ENCODE measurements around the gene SYNGAP1. TPM values are rescaled to one million over a fixed set of nuclear protein-coding genes. Genes with fewer than 3 reads are reported as not detected.

The SYNGAP1 gene
- total RNA-seq, 3 donors from 2014 or later (not counting 1 experiment from before 2014, with no cell fraction given): 43.5 to 61.6 (median 55.8) TPM

DNA sequence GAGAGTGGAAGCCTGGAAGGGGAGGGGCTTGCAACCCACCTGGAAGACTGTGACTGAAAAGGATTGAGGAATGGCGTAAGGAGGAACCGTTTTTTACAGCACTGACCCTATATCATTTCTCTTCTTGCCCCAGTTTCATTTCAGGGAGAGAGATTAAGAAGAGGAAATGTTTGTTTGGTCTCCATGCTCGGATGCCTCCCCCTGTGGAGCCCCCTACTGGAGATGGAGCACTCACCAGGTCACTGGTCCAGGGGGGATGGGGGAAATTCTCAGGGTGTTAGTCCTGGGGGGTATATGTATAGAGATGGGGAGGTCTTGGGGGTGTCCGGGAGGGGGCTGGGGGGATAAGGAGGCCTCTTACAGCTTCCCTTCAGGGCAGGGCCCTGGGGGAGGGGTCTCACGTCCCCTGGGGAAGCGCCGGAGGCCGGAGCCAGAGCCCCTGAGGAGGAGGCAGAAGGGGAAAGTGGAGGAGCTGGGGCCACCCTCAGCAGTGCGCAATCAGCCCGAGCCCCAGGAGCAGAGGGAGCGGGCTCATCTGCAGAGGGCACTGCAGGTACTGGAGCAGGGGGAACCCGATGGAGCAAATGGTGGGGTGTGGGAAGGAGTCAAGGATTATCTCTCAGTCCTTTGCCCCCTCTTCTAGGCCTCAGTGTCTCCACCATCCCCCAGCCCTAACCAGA is 5.1 kb upstream of the SYNGAP1 start:
- 81% methylated on average over 10 of the region's 12 CpGs for WGBS (ENCODE audit: insufficient coverage)

DNA sequence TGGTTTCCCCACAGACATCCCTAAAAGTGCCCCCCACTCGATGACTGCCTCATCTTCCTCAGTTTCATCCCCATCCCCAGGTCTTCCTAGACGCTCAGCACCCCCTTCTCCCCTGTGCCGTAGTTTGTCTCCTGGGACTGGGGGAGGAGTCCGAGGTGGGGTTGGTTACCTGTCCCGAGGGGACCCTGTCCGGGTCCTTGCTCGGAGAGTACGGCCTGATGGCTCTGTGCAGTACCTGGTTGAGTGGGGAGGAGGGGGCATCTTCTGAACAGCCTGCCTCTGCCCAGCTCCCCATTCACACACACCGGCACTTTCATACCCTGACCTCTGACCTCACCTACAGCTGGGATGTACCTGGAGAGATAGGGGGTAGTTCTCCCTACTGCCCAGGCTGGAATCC is 4.0 kb upstream of the SYNGAP1 start:
- Mint-ChIP-seq H3K4me1 (peaks cover 70 to 85% of the 10 kb centered on the region in 2 donors), H3K36me3 (no peaks in the 10 kb centered on the region), H3K27ac (peak overlapping the region; percentile 100), H3K4me3 (peak overlapping the region; percentile 97), H3K9me3 (no peaks in the 10 kb centered on the region), H3K27me3 (ENCODE audit: low read depth in 2 of 2) (no peaks in the 10 kb centered on the region)
- TF ChIP-seq, protein P1, sequence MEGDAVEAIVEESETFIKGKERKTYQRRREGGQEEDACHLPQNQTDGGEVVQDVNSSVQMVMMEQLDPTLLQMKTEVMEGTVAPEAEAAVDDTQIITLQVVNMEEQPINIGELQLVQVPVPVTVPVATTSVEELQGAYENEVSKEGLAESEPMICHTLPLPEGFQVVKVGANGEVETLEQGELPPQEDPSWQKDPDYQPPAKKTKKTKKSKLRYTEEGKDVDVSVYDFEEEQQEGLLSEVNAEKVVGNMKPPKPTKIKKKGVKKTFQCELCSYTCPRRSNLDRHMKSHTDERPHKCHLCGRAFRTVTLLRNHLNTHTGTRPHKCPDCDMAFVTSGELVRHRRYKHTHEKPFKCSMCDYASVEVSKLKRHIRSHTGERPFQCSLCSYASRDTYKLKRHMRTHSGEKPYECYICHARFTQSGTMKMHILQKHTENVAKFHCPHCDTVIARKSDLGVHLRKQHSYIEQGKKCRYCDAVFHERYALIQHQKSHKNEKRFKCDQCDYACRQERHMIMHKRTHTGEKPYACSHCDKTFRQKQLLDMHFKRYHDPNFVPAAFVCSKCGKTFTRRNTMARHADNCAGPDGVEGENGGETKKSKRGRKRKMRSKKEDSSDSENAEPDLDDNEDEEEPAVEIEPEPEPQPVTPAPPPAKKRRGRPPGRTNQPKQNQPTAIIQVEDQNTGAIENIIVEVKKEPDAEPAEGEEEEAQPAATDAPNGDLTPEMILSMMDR (IDR thresholded peaks at IDR 0.05): no peak
- intact Hi-C loops (cut with micrococcal nuclease): loop anchor here (5.0 kb wide), 1 partner anchor 36 kb away; the partner anchor contains the start of gene ZBTB9
- Histone ChIP-seq H3K4me1 (ENCODE audit: control insufficient read depth, insufficient read depth, low read length) (peaks cover 75% of the 10 kb centered on the region), H3K36me3 (ENCODE audit: control insufficient read depth, insufficient read depth, low read length) (peaks cover 41% of the 10 kb centered on the region), H3K27me3 (ENCODE audit: control insufficient read depth, insufficient read depth, low read length) (no peaks in the 10 kb centered on the region), H3K4me3 (ENCODE audit: low read length) (no peak overlapping the region), H3K9me3 (ENCODE audit: control insufficient read depth, insufficient read depth, low read length) (no peaks in the 10 kb centered on the region), H3K27ac (ENCODE audit: low read length) (peak overlapping the region; percentile 95)
- DNase-seq (no peak), ATAC-seq (no peak)
- 89% methylated on average over 1 of the region's 9 CpGs for WGBS (ENCODE audit: insufficient coverage)

More for the DNA sequence above, 5.1 kb upstream of the SYNGAP1 start:
- Histone ChIP-seq H3K9me3 (ENCODE audit: control insufficient read depth, insufficient read depth, low read length) (no peaks in the 10 kb centered on the region), H3K4me3 (ENCODE audit: low read length) (no peak overlapping the region), H3K27me3 (ENCODE audit: control insufficient read depth, insufficient read depth, low read length) (no peaks in the 10 kb centered on the region), H3K36me3 (ENCODE audit: control insufficient read depth, insufficient read depth, low read length) (peaks cover 41% of the 10 kb centered on the region), H3K4me1 (ENCODE audit: control insufficient read depth, insufficient read depth, low read length) (peaks cover 76% of the 10 kb centered on the region), H3K27ac (ENCODE audit: low read length) (peak overlapping the region; percentile 8)
- TF ChIP-seq, protein P1 (IDR thresholded peaks at IDR 0.05): peak; percentile 24
- Mint-ChIP-seq H3K4me1 (peaks cover 74 to 87% of the 10 kb centered on the region in 2 donors), H3K4me3 (no peak overlapping the region), H3K36me3 (no peaks in the 10 kb centered on the region), H3K27ac (peak overlapping the region; percentile 100), H3K9me3 (no peaks in the 10 kb centered on the region), H3K27me3 (ENCODE audit: low read depth in 2 of 2) (no peaks in the 10 kb centered on the region)
- intact Hi-C loops (cut with micrococcal nuclease): loop anchor here (5.0 kb wide), 2 partner anchors 38 to 212 kb away; partner anchors contain the start of genes HSD17B8, RXRB, SLC39A7 and ZBTB9
- DNase-seq (peak in 1 of 2 donors; percentile 52), ATAC-seq (no peak)

DNA sequence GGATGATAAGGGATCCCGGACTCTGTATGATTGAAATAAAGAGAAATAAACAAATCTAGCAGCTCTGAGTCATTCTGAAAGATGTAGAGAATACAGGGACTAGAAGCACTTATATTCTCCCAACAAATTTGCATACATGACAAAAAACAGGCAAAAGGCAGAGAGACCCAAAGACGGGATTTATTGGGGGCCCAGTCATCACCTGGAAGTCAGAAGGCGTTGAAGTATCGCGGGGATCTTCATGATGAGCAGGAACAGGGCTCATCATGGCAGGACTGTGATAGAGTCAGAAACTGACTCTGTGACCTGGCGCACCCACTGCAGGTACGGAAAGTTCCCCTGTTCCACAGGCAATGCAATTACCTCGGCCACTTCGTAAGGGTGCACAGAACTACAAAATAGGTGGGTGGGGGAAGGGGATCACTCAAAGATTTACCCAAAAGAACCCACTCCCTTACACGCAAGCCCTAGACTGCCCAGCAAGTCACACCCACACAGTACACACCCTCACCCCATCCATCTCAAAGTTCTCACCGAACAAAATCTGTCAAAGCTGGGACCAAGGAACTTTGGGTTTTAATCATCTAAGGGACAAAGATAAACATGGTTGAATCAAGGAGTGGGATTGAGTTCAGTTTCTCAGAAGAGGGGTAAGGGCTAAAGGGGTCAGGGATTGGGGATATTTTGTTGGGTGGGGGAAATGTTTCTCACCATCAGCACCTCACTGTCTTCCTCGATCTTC is 3.3 kb upstream of the SYNGAP1 start:
- Mint-ChIP-seq H3K36me3 (no peaks in the 10 kb centered on the region), H3K4me1 (peaks cover 67 to 85% of the 10 kb centered on the region in 2 donors), H3K27ac (peak overlapping the region; percentile 100), H3K4me3 (peak overlapping the region; percentile 97), H3K9me3 (no peaks in the 10 kb centered on the region), H3K27me3 (ENCODE audit: low read depth in 2 of 2) (no peaks in the 10 kb centered on the region)
- TF ChIP-seq, protein P1 (IDR thresholded peaks at IDR 0.05): no peak
- Histone ChIP-seq H3K4me1 (ENCODE audit: control insufficient read depth, insufficient read depth, low read length) (peaks cover 70% of the 10 kb centered on the region), H3K4me3 (ENCODE audit: low read length) (peak overlapping the region; percentile 80), H3K36me3 (ENCODE audit: control insufficient read depth, insufficient read depth, low read length) (peaks cover 41% of the 10 kb centered on the region), H3K27me3 (ENCODE audit: control insufficient read depth, insufficient read depth, low read length) (no peaks in the 10 kb centered on the region), H3K27ac (ENCODE audit: low read length) (peak overlapping the region; percentile 95), H3K9me3 (ENCODE audit: control insufficient read depth, insufficient read depth, low read length) (no peaks in the 10 kb centered on the region)
- DNase-seq: peak in 1 of 2 donors; percentile 41
- no peak for ATAC-seq
- 66% methylated on average over 8 of the region's 12 CpGs for WGBS (ENCODE audit: insufficient coverage)
- intact Hi-C loops (cut with micrococcal nuclease): loop anchor here (5.0 kb wide), 1 partner anchor 36 kb away; the partner anchor contains the start of gene ZBTB9
